SK-N-MC (cell line): ENCODE results near the gene PTPRZ1.

Source experiments
- EZH2 ChIP-seq: fragments of 200-600 bp; sonication (generic); IDR thresholded peaks from one replicate; pipeline ENCODE4 v1.6.1; 2017; ENCODE audit warnings: antibody characterized with exemption
- FOXP2 ChIP-seq: optimal IDR thresholded peaks from 2 replicates; pipeline ENCODE3; 2011; ENCODE audit warnings: mild to moderate bottlenecking, moderate library complexity; ENCODE audit not compliant: insufficient read depth; ENCODE audit errors: extremely low read length, control extremely low read depth
- POLR2AphosphoS5 ChIP-seq: IDR thresholded peaks from 2 replicates; pipeline ENCODE4 v1.6.1; 2012; ENCODE audit warnings: mild to moderate bottlenecking, low read depth, low read length, borderline replicate concordance

DNA sequence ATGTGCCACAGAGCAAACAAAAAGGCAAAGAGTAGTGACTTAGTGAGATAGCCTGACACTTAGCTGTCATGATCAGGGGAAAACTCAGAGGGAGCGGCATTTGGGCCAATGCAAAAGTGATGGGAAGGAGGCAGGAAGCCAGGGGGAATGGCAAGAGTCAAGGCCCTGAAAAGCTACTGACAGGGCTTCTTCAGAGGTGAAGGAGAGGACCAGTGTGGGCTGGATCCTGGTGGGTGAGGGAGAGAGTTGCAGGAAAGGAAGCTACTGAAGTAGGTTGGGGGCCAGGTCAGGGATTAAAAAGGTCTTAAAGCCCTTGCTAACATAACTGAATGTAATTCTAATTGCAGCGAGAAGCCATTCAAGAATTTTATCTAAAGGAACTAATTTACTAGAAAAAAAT is 154.1 kb downstream of the PTPRZ1 start:
- TF ChIP-seq POLR2AphosphoS5 (no peak), EZH2 (no peak), FOXP2 (no peak)
